ENCODE measurements around the gene LILRA2.

- TF ChIP-seq CTCF (conservative IDR thresholded peaks at IDR 0.05; ENCODE audit: low read depth in 2 of 2): no peak
- TF ChIP-seq ZNF331 (CRISPR knock-in tag; IDR thresholded peaks at IDR 0.05; ENCODE audit: low read depth): no peak
- no peak for TF ChIP-seq CREB1 (CRISPR knock-in tag; IDR thresholded peaks at IDR 0.05; ENCODE audit: low read depth)
- TF ChIP-seq JUNB (IDR thresholded peaks at IDR 0.05; ENCODE audit: unreplicated experiment): no peak
- TF ChIP-seq REST (IDR thresholded peaks at IDR 0.05; ENCODE audit: unreplicated experiment): no peak
- TF ChIP-seq EZH2phosphoT487 (IDR thresholded peaks at IDR 0.05; ENCODE audit: unreplicated experiment): no peak
- no peak for TF ChIP-seq EZH2 (IDR thresholded peaks at IDR 0.05; ENCODE audit: low read depth, unreplicated experiment)
- TF ChIP-seq POLR2AphosphoS5 (IDR thresholded peaks at IDR 0.05; ENCODE audit: low read depth): no peak
- TF ChIP-seq NANOG (IDR thresholded peaks at IDR 0.05; ENCODE audit: borderline replicate concordance): no peak
Observed at GRCh38 chr19:54552913-54553310, 20.7 kb upstream of the LILRA2 start.
